ENCODE results near the gene ABAT.

DNA sequence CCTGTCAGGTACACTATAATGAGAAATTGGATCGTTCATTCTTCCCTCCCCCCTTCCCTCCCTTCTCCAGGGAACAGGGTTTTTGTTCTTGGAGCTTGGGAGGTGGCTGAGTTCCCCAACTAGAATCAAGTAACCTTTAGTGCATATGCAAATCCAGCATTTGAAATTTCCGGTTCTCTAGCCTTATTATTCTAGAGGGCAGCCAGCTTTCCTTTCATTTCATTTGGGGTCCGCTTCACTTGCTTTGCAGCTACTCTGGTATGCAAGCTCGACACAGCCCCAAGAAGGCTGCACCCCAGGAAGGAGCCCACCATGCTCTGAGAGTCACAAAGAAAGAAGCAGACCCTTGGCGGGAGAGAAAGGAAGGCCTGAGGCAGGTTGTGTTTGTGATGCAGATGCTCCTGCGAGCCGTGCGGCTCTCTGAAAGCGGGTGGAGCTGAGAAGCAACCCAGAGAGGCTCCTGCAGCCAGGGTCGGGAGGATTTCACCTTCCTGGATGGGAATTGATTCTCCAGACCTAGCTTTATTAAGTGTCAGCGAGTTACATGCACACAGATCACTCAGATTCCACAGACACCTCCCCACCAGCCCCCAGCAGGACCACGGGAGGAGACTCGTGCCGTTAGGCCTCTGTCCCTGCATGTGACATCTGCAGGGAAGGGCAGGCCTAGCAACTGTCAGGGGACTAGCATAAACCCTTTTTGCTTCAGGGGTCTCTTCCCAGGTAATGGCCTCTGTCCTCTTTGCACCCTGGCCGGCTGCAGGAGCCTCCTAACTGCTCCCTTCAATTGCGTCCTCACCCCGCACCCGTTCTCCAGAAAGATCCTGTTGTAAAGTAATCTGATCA is 157.7 kb downstream of the ABAT start:
- TF ChIP-seq CTCF (IDR thresholded peaks at IDR 0.05): no peak
- TF ChIP-seq POLR2A (IDR thresholded peaks at IDR 0.05): no peak
